SK-N-SH (cell line): Measurements from ENCODE around the gene MYEOV.

Experiments
- EP300 ChIP-seq, 2 experiments: IDR thresholded peaks; 2 replicates each; pipeline versions ENCODE4 v1.4.0 to v1.6.1; 2012; ENCODE audit warnings: borderline replicate concordance in 1 of 2, low read depth in 1 of 2, low read length in 1 of 2
- EZH2phosphoT487 ChIP-seq: fragments of 200-600 bp; sonication (generic); IDR thresholded peaks from 2 replicates; pipeline ENCODE4 v1.6.1; 2017; ENCODE audit warnings: low read depth, mixed run types, mild to moderate bottlenecking, antibody characterized with exemption, moderate library complexity, borderline replicate concordance
- TF ChIP-seq, protein P1 (sequence below): fragments of 150-350 bp; IDR thresholded peaks from 2 replicates; pipeline ENCODE4 v1.6.1; 2017; ENCODE audit warnings: antibody characterized with exemption, low read length, low read depth, borderline replicate concordance

DNA sequence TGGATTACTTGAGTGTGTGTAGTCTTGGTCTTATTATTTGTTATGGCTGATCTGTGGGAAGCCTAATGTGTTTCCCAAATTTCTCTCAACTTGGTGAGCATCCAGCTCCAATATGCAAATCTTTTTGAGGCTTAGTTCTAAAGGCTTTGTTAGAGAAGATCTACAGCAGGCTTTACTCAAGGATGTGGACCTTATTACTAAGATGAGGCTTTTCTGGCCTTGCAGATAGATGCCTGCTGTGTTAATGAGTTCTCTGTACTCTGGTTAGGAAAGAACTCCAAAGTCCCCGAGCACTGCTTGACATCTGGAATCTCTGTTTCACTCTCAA is 24.1 kb downstream of the MYEOV start:
- TF ChIP-seq EZH2phosphoT487 (no peak), EP300 (IDR thresholded peaks at IDR 0.05; ENCODE audit: borderline replicate concordance in 1 of 2, low read depth in 1 of 2, low read length in 1 of 2) (no peak)
- TF ChIP-seq, protein P1, sequence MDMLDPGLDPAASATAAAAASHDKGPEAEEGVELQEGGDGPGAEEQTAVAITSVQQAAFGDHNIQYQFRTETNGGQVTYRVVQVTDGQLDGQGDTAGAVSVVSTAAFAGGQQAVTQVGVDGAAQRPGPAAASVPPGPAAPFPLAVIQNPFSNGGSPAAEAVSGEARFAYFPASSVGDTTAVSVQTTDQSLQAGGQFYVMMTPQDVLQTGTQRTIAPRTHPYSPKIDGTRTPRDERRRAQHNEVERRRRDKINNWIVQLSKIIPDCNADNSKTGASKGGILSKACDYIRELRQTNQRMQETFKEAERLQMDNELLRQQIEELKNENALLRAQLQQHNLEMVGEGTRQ = no peak
